ENCODE measurements around the gene CXorf65.

The CXorf65 gene

GRCh38 chrX:71107245-71107644 lies 705 bp upstream of the CXorf65 start:
- H3K4me1 ChIP-seq (ENCODE audit: control insufficient read depth, insufficient read depth, low read length, poor library complexity, severe bottlenecking), result peaks cover 25% of the 10 kb centered on the region
- no peak overlapping the region for H3K4me3 ChIP-seq (ENCODE audit: extremely low read depth, insufficient read depth, low read length, poor library complexity, severe bottlenecking)
- no peaks in the 10 kb centered on the region for H3K9me3 ChIP-seq (ENCODE audit: control insufficient read depth, low read length)
- WGBS, 2 experiments (ENCODE audit: insufficient coverage in 2 of 2), result 92 to 96% methylated on average over 2 of the region's 4 CpGs
- H3K36me3 ChIP-seq (ENCODE audit: control insufficient read depth, insufficient read depth, low read length), result no peaks in the 10 kb centered on the region
- H3K27ac ChIP-seq (ENCODE audit: low read depth, low read length, severe bottlenecking), result no peak overlapping the region

GRCh38 chrX:71105628-71106027 lies 912 bp downstream of the CXorf65 start:
- Histone ChIP-seq H3K27ac (ENCODE audit: low read depth, low read length, severe bottlenecking) (no peak overlapping the region), H3K4me3 (ENCODE audit: extremely low read depth, insufficient read depth, low read length, poor library complexity, severe bottlenecking) (no peak overlapping the region), H3K4me1 (ENCODE audit: control insufficient read depth, insufficient read depth, low read length, poor library complexity, severe bottlenecking) (peaks cover 34% of the 10 kb centered on the region), H3K9me3 (ENCODE audit: control insufficient read depth, low read length) (no peaks in the 10 kb centered on the region), H3K36me3 (ENCODE audit: control insufficient read depth, insufficient read depth, low read length) (no peaks in the 10 kb centered on the region)
- WGBS, 2 experiments (ENCODE audit: insufficient coverage in 2 of 2), result no CpG with 5 or more reads among the region's 3 CpGs

GRCh38 chrX:71103110-71103983 lies 3.2 kb downstream of the CXorf65 start:
- Histone ChIP-seq H3K4me1 (ENCODE audit: control insufficient read depth, insufficient read depth, low read length, poor library complexity, severe bottlenecking) (peaks cover 42% of the 10 kb centered on the region), H3K27ac (ENCODE audit: low read depth, low read length, severe bottlenecking) (peak overlapping the region; percentile 81), H3K4me3 (ENCODE audit: extremely low read depth, insufficient read depth, low read length, poor library complexity, severe bottlenecking) (peak overlapping the region; percentile 21), H3K36me3 (ENCODE audit: control insufficient read depth, insufficient read depth, low read length) (no peaks in the 10 kb centered on the region), H3K9me3 (ENCODE audit: control insufficient read depth, low read length) (no peaks in the 10 kb centered on the region)
- no CpG with 5 or more reads among the region's 10 CpGs for WGBS, 2 experiments (ENCODE audit: insufficient coverage in 2 of 2)

- H3K27ac ChIP-seq (ENCODE audit: low read depth, low read length, severe bottlenecking), result peak overlapping the region; percentile 81
- H3K36me3 ChIP-seq (ENCODE audit: control insufficient read depth, insufficient read depth, low read length), result no peaks in the 10 kb centered on the region
- H3K4me1 ChIP-seq (ENCODE audit: control insufficient read depth, insufficient read depth, low read length, poor library complexity, severe bottlenecking), result peaks cover 37% of the 10 kb centered on the region
- H3K9me3 ChIP-seq (ENCODE audit: control insufficient read depth, low read length), result no peaks in the 10 kb centered on the region
- H3K4me3 ChIP-seq (ENCODE audit: extremely low read depth, insufficient read depth, low read length, poor library complexity, severe bottlenecking), result no peak overlapping the region
- no CpG with 5 or more reads among the region's 3 CpGs for WGBS, 2 experiments (ENCODE audit: insufficient coverage in 2 of 2)
Measured at GRCh38 chrX:71102292-71102691, 4.2 kb downstream of the CXorf65 start.

GRCh38 chrX:71100581-71101505 lies 5.7 kb downstream of the CXorf65 start:
- Histone ChIP-seq H3K4me3 (ENCODE audit: extremely low read depth, insufficient read depth, low read length, poor library complexity, severe bottlenecking) (no peak overlapping the region), H3K9me3 (ENCODE audit: control insufficient read depth, low read length) (no peaks in the 10 kb centered on the region), H3K36me3 (ENCODE audit: control insufficient read depth, insufficient read depth, low read length) (no peaks in the 10 kb centered on the region), H3K27ac (ENCODE audit: low read depth, low read length, severe bottlenecking) (no peak overlapping the region), H3K4me1 (ENCODE audit: control insufficient read depth, insufficient read depth, low read length, poor library complexity, severe bottlenecking) (peaks cover 35% of the 10 kb centered on the region)
- 66 to 81% methylated on average over 11 to 14 of the region's 31 CpGs for WGBS, 2 experiments (ENCODE audit: insufficient coverage in 2 of 2)

GRCh38 chrX:71099736-71100135 lies 6.8 kb downstream of the CXorf65 start:
- Histone ChIP-seq H3K4me1 (ENCODE audit: control insufficient read depth, insufficient read depth, low read length, poor library complexity, severe bottlenecking) (peaks cover 34% of the 10 kb centered on the region), H3K9me3 (ENCODE audit: control insufficient read depth, low read length) (no peaks in the 10 kb centered on the region), H3K36me3 (ENCODE audit: control insufficient read depth, insufficient read depth, low read length) (no peaks in the 10 kb centered on the region), H3K4me3 (ENCODE audit: extremely low read depth, insufficient read depth, low read length, poor library complexity, severe bottlenecking) (no peak overlapping the region), H3K27ac (ENCODE audit: low read depth, low read length, severe bottlenecking) (no peak overlapping the region)
- 21 to 31% methylated on average over 2 to 3 of the region's 4 CpGs for WGBS, 2 experiments (ENCODE audit: insufficient coverage in 2 of 2)

GRCh38 chrX:71098951-71099506 lies 7.5 kb downstream of the CXorf65 start:
- no peaks in the 10 kb centered on the region for H3K9me3 ChIP-seq (ENCODE audit: control insufficient read depth, low read length)
- H3K36me3 ChIP-seq (ENCODE audit: control insufficient read depth, insufficient read depth, low read length), result no peaks in the 10 kb centered on the region
- no peak overlapping the region for H3K4me3 ChIP-seq (ENCODE audit: extremely low read depth, insufficient read depth, low read length, poor library complexity, severe bottlenecking)
- WGBS, 2 experiments (ENCODE audit: insufficient coverage in 2 of 2), result 0 to 14% methylated on average over 2 of the region's 5 CpGs
- no peak overlapping the region for H3K27ac ChIP-seq (ENCODE audit: low read depth, low read length, severe bottlenecking)
- peaks cover 29% of the 10 kb centered on the region for H3K4me1 ChIP-seq (ENCODE audit: control insufficient read depth, insufficient read depth, low read length, poor library complexity, severe bottlenecking)

GRCh38 chrX:71098302-71098701 lies 8.2 kb downstream of the CXorf65 start:
- WGBS, 2 experiments (ENCODE audit: insufficient coverage in 2 of 2), result no CpG with 5 or more reads among the region's 2 CpGs
- Histone ChIP-seq H3K9me3 (ENCODE audit: control insufficient read depth, low read length) (no peaks in the 10 kb centered on the region), H3K4me1 (ENCODE audit: control insufficient read depth, insufficient read depth, low read length, poor library complexity, severe bottlenecking) (peaks cover 24% of the 10 kb centered on the region), H3K36me3 (ENCODE audit: control insufficient read depth, insufficient read depth, low read length) (no peaks in the 10 kb centered on the region), H3K27ac (ENCODE audit: low read depth, low read length, severe bottlenecking) (no peak overlapping the region), H3K4me3 (ENCODE audit: extremely low read depth, insufficient read depth, low read length, poor library complexity, severe bottlenecking) (no peak overlapping the region)

GRCh38 chrX:71096760-71097032 lies 9.8 kb downstream of the CXorf65 start:
- Histone ChIP-seq H3K36me3 (ENCODE audit: control insufficient read depth, insufficient read depth, low read length) (no peaks in the 10 kb centered on the region), H3K4me3 (ENCODE audit: extremely low read depth, insufficient read depth, low read length, poor library complexity, severe bottlenecking) (peak overlapping the region; percentile 49), H3K27ac (ENCODE audit: low read depth, low read length, severe bottlenecking) (no peak overlapping the region), H3K4me1 (ENCODE audit: control insufficient read depth, insufficient read depth, low read length, poor library complexity, severe bottlenecking) (peaks cover 14% of the 10 kb centered on the region), H3K9me3 (ENCODE audit: control insufficient read depth, low read length) (no peaks in the 10 kb centered on the region)
- 0% methylated on average over 1 to 6 of the region's 9 CpGs for WGBS, 2 experiments (ENCODE audit: insufficient coverage in 2 of 2)

GRCh38 chrX:71095981-71096759 lies 10.4 kb downstream of the CXorf65 start:
- WGBS, 2 experiments (ENCODE audit: insufficient coverage in 2 of 2), result 1% methylated on average over 11 to 20 of the region's 46 CpGs
- H3K9me3 ChIP-seq (ENCODE audit: control insufficient read depth, low read length), result no peaks in the 10 kb centered on the region
- H3K4me1 ChIP-seq (ENCODE audit: control insufficient read depth, insufficient read depth, low read length, poor library complexity, severe bottlenecking), result peaks cover 9% of the 10 kb centered on the region
- H3K27ac ChIP-seq (ENCODE audit: low read depth, low read length, severe bottlenecking), result no peak overlapping the region
- H3K4me3 ChIP-seq (ENCODE audit: extremely low read depth, insufficient read depth, low read length, poor library complexity, severe bottlenecking), result peak overlapping the region; percentile 49
- no peaks in the 10 kb centered on the region for H3K36me3 ChIP-seq (ENCODE audit: control insufficient read depth, insufficient read depth, low read length)

All from mesodermal cell (in vitro differentiated cells).